Right renal pelvis (tissue), 4 donors: ENCODE measurements around the gene PIK3IP1. TPM values are rescaled to one million over a fixed set of nuclear protein-coding genes. Genes with fewer than 3 reads are reported as not detected.

Experiments
- DNase-seq, 4 donors: peaks; one replicate each; pipeline ENCODE4 v3.0.0-alpha.2; 2013; ENCODE audit warnings: low read depth in 4 of 4, low spot score in 3 of 4, missing footprints in 1 of 4
- polyA plus RNA-seq, 4 donors: library from polyadenylated mRNA; unstranded; fragments of 120-200 nt; gene quantifications; one replicate each; pipeline ENCODE4 v1.2.1, GENCODE V29; 2013; ENCODE audit not compliant: insufficient read length in 4 of 4

The PIK3IP1 gene
- polyA plus RNA-seq, 4 donors, result 12.4 to 15.2 (median 14.5) TPM

GRCh38 chr22:31313366-31314147 is 21.3 kb upstream of the PIK3IP1 start:
- peak; percentile 55 to 68 (median 57) for DNase-seq

GRCh38 chr22:31308181-31308580 is 15.9 kb upstream of the PIK3IP1 start:
- no peak for DNase-seq

- no peak for DNase-seq
Observed at GRCh38 chr22:31305194-31305593, 12.9 kb upstream of the PIK3IP1 start.

DNA sequence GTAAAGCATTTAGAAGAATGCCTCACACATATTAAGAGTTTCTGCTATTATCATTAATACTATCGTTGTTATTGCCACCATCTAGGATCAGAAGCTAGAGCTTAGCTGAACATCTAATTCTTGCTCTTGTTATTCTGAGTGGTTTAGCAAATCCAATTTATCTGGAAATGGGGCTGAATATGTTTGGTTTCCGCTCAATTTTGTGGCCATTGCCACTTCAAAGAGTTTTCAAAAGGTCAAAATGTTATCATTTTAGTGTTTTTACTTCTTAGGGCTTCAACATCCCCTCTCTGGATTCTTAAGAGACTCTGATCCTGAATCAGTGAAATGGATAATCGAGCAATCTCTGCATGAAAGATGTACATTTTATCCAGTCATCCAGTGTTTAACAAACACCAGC is 10.2 kb upstream of the PIK3IP1 start:
- no peak for DNase-seq

DNA sequence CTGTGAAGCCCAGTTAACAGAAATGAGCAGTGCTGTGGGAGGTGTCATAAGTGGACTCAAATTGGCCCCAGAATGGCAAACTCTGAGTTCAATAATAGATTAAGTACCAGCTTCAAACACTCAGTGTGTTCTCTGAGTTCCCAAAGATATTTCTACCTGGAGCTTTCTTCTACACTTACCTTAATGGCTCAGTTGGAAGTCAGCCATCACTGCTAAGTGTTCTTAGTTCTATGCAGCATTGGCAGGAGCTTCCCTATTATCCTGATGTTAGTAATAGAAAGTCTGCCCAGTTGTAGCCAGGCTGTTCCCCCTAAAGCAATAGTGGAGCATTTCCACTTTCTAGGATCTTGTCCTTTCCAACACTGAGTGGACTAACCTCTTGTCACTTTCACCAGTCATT is 9.7 kb upstream of the PIK3IP1 start:
- DNase-seq, result no peak

DNA sequence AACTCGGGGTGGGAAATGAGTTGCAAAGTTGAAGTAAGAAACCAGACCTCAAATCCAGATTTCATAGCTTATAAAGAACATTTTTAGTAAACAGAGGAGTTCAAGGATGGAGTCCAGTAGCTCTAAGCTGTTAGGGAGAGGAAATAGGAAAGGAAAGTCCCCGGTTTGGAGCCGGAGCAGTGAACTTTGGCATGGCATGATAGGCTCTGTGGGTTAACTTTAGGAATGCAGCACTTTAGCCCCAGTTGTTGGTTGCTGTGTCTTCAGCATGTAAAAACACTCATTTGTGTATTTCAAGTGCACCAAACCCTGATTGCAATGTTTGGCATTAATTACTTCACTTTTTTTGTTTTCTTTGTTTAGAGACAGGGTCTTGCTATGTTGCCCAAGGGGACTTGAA is 8.6 kb upstream of the PIK3IP1 start:
- DNase-seq, result no peak

DNA sequence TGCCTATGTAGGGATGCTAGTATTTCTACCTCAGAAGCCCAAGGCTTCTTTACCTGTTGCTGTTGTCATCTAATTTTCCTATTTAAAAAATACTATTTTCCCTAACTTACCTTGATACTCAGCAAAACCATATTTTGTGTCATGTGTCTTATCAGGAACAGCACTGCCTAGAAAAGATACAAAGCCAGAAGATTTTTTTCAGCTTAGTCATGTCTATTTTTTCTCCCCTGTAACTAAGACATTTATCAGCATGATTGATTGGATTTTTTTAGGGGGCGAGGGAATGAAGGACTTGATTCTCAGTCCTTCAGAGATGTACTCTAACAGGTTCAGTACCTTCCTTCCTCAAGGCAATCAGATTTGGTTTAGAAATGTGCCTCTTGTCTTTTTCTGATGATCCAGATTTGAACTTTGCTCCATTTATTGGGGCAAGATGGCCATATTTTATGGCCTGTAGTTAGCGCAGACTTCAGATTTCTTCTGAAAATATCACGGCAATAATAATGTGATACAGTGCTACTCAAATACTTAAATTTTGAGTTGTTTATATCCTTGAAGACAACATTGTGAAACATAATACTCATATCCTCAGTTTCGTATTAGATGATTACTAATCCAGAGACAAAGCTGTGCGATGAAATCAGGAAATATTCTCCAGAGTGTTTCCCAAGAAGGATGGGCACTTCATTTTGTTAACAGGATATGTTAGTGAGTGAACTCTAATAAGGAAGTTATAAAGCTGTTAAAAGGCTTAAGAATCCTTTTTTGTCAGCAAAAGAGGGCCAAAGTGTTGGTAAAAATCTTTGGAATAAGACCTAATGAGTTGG is 3.8 kb upstream of the PIK3IP1 start:
- no peak for DNase-seq

- no peak for DNase-seq
Observed at GRCh38 chr22:31295360-31295759, 3.1 kb upstream of the PIK3IP1 start.

DNA sequence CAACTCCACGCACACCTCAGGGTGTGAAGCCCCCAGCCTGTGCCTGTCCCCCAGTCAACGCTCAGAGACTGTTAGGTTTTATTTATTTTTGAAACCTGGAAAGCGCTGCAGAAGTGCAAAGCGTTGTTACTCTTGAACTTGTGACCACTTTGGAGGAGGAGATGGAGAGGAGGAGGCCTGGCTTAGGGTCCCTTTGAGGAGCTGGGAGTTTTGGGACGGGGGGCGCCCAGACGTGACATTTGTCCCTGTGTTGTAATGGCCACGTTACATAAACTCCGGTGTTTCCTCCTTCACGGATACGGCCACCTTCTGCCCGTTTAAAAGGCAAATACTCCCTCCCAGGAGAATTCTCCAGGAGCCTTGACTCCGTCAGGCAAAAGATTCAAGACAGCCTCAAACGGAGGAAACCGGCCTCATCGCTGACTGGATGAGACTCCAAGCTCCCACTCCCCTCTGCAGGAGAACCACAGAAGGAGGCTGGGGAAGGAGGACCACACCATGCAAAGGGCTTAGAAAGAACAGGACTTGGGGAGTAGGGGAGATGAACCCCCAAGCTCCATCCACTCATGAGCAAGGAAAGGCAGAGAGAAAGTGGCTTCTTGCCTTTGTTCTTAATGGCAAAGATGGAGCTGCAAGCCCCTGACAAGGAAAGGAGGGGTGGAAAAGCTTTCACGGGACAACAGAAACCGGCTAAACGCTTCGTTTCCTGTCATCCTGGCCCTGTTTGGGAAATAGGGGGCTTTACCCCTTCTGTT is 630 bp downstream of the PIK3IP1 start:
- DNase-seq, result no peak

- peak in 3 of 4 donors; percentile 75 to 84 (median 80) for DNase-seq
Observed at GRCh38 chr22:31290494-31291471, 1.5 kb downstream of the PIK3IP1 start.

GRCh38 chr22:31289344-31289743 is 2.9 kb downstream of the PIK3IP1 start:
- no peak for DNase-seq

DNA sequence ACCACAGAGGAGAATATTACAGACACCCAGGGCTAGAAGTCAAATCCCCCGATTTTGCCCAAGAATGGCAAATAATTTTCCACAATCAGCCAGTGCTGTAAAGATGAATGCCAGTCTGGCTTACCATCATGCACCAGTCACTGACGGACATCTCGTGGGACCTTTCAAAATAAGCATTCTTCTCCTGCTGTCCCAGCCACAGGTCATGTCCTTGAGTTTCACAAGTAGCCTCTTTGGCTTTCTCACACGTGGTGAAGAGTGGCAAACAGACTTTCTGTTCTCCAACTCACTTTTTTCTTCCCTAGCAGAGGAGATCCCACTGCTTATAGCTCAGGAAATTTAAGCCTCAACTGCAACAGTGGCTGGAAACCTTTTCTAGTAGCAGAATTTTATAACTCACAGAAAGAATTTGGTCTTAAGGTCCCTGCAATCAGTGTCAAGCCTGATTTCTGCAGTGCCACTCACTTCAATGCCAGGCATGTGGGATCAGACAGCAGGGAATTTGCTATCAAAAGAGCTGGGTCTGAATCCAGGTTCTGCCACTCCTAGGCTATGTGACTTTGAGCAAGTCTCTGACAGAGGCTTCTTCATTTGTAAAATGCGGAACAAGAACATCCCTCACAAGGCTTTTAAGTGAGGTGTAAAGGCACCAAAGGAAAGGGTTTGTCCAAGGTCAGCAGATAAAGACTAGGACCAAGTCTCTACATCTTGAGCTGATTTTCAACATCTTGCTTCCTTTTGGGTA is 3.6 kb downstream of the PIK3IP1 start:
- no peak for DNase-seq

DNA sequence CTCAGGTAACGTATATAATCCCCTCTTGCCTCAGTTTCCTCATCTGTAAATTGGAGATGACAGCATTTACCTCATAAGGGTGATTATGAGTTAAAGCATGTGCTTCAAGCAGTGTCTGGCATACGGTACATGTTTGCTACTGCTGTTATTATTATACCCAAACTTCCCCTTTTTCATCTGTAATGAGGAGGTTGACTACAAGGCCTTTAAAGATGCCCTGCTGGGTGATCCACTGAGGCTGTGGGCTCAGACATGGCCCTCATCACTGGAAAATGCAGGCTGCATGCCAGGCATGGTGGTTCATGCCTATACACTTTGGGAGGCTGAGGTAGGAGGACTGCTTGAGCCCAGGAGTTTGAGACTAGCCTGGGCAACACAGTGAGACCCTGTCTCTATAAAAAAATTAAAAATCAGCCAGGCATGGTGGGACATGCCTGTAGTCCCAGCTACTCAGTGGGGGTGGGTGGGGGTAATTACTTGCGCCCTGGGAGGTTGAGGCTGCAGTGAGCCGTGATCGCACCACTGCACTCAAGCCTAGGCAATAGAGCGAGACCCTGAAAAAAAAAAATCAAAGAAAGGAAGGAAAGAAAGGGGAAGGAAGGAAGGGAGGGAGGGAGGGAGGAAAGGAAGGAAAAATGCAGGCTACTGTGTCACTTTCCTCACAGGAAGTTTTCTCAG is 4.3 kb downstream of the PIK3IP1 start:
- DNase-seq, result no peak

GRCh38 chr22:31286360-31287255 is 5.7 kb downstream of the PIK3IP1 start:
- DNase-seq, result no peak

- DNase-seq, result no peak
Observed at GRCh38 chr22:31284281-31285155, 7.8 kb downstream of the PIK3IP1 start.

DNA sequence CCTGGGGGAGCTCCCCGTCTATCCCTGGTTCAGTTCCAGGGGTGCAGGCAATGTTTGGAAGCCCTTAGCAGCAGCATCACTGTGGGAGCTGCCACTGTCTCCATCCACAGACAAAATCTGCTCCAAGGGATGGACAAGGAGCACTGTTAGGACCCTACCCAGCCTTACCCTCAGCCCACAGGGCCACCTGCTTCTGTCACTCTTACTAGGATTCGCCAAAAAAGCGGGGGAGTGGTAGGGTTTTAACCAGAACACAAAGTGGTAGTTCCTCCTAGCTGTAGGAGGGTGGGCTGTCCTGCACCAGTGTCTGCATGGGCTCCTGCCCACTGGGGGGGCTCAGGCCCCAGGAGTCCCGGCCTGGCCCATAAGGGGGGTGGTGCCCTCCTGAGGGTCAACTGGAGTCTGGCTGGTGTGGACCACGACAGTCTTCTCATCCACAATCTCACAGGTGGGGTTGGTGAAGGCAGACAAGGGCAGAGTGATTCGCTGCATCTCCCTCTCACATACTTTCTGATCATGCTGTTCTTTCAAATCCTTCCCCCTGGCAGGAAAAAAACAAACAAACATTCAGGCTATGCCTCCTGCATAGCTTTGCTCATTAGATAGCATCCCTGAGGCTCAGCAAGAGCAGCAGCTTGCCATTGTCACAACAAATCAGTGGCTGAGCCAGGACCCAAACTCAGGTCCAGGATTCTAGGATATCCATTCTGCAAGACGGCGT is 9.4 kb downstream of the PIK3IP1 start:
- no peak for DNase-seq
